Muscle layer of duodenum (tissue), 2 donors: ENCODE measurements around the gene L1CAM.

ENCODE experiments used
- H3K27ac ChIP-seq: one replicate; pipeline ENCODE4 v1.7.0; 2013; ENCODE audit warnings: mild to moderate bottlenecking, low read length
- H3K27me3 ChIP-seq: one replicate; pipeline ENCODE4 v1.7.0; 2013; ENCODE audit warnings: low read depth, mild to moderate bottlenecking, control low read depth, low read length
- H3K36me3 ChIP-seq, 2 donors: one replicate each; pipeline ENCODE4 v1.7.0; 2013; ENCODE audit warnings: low read length in 2 of 2, control low read depth in 1 of 2, mild to moderate bottlenecking in 1 of 2; ENCODE audit not compliant: insufficient read depth in 2 of 2, control insufficient read depth in 1 of 2
- H3K4me1 ChIP-seq, 2 donors: one replicate each; pipeline ENCODE4 v1.7.0; 2013; ENCODE audit warnings: low read length in 2 of 2, mild to moderate bottlenecking in 2 of 2, control low read depth in 1 of 2, moderate library complexity in 1 of 2; ENCODE audit not compliant: insufficient read depth in 2 of 2, control insufficient read depth in 1 of 2
- H3K4me3 ChIP-seq, 2 donors: one replicate each; pipeline ENCODE4 v1.7.0; 2013; ENCODE audit warnings: low read length in 2 of 2, low read depth in 1 of 2, mild to moderate bottlenecking in 1 of 2
- H3K9me3 ChIP-seq, 2 donors: one replicate each; pipeline ENCODE4 v1.7.0; 2013; ENCODE audit warnings: low read length in 2 of 2, control low read depth in 1 of 2, mild to moderate bottlenecking in 1 of 2; ENCODE audit not compliant: control insufficient read depth in 1 of 2
- donor health status: healthy.

Gene L1CAM

DNA sequence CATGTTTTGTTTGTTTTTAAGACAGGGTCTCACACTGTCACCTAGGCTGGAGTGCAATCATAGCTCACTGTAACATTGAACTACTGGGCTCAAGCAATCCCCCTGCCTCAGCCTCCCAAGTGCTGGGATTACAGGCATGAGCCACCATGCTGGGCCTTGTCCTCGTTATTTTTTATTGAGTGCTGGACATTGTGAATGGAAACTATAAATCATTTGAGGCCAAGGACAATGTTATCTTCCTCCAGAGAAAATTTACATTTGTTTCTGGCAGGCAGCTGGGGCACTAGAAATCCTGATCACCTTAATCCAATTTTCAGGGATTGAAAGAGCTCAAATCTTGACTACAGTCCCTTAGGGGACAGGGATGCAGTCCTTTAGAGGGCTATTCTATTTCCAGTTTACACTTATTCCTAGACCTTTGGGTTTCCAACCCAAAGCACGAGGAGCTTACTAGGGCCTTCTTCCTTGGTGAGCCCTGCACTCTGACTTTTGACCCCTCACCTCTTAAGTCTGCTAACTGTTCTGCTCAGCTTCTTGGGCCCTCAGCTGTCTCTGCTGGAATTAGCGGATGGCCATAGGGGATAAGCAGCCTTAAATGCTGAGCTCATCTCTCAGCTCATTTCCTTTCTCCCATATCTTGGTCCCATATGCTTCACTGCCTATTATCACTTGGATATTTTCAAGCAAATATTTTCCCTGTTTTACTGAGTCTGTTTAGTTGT, 32.6 kb downstream of the L1CAM start:
- Histone ChIP-seq H3K4me3 (no peak overlapping the region), H3K9me3 (no peaks in the 10 kb centered on the region), H3K27me3 (no peaks in the 10 kb centered on the region), H3K36me3 (no peaks in the 10 kb centered on the region), H3K4me1 (no peaks in the 10 kb centered on the region), H3K27ac (no peak overlapping the region)

DNA sequence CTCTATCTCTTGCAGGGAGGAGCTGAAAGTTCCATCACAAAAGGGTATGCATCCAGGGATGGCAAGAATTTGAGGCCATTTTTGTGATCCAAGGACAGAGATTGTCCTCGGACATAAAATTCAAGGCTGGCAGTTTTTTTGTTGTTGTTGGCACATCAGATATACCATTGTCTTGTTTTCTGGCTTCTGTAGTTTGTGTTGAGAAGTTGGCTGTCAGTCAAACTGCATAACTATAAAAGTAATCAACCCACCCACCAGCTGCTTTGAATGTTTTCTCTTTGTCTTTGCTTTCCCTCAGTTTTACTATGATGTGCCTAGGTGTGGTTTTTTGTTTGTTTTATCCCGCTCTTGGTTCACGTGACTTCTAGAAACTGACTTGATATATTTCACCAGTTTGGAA, 34.0 kb downstream of the L1CAM start:
- no peaks in the 10 kb centered on the region for H3K36me3 ChIP-seq
- H3K4me3 ChIP-seq, result no peak overlapping the region
- no peaks in the 10 kb centered on the region for H3K9me3 ChIP-seq
- H3K27me3 ChIP-seq, result no peaks in the 10 kb centered on the region
- no peaks in the 10 kb centered on the region for H3K4me1 ChIP-seq
- H3K27ac ChIP-seq, result no peak overlapping the region

DNA sequence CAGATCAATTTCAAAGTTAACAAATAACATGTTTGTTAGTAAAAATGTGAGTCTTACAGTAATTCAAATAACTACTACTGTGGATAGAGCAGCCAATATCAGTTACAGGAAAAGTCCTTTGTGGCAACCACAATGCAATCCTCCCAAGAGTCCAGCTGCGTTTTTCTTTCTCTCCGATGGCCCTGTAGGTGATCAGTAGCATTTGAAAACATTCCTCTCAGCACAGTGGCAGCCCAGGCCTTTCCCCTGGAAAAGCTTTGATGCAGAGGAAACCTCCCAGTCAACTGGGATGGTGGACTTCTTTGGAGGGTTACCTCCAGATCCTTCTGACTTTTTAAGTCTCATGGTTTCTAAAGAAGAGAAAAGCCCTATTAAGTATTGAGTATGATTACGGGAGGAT, 37.6 kb downstream of the L1CAM start:
- Histone ChIP-seq H3K4me3 (no peak overlapping the region), H3K27ac (no peak overlapping the region), H3K36me3 (no peaks in the 10 kb centered on the region), H3K9me3 (no peaks in the 10 kb centered on the region), H3K27me3 (no peaks in the 10 kb centered on the region), H3K4me1 (peaks cover 0 to 4% of the 10 kb centered on the region in 2 donors)

DNA sequence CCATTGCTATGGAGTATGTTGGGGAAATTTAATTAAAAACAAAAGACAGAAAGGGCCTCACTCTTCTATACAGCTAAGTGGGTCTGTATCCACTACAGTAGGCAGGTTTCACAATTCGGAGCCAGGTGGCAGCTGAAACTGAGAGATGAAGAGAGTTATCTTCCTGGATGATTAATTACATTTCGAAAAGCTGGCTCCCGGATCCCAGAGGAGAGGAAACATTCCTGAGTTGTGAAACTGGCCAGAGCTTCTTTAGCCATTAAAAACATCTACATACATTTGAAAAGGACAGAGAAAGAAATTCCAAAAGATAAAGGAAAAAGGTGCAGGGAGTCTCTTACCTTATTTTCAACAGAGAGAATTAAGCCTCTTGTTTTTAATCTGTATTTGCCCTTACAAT, 40.1 kb downstream of the L1CAM start:
- no peak overlapping the region for H3K27ac ChIP-seq
- no peaks in the 10 kb centered on the region for H3K9me3 ChIP-seq
- peaks cover 0 to 4% of the 10 kb centered on the region in 2 donors for H3K4me1 ChIP-seq
- no peaks in the 10 kb centered on the region for H3K27me3 ChIP-seq
- H3K36me3 ChIP-seq, result no peaks in the 10 kb centered on the region
- H3K4me3 ChIP-seq, result no peak overlapping the region

DNA sequence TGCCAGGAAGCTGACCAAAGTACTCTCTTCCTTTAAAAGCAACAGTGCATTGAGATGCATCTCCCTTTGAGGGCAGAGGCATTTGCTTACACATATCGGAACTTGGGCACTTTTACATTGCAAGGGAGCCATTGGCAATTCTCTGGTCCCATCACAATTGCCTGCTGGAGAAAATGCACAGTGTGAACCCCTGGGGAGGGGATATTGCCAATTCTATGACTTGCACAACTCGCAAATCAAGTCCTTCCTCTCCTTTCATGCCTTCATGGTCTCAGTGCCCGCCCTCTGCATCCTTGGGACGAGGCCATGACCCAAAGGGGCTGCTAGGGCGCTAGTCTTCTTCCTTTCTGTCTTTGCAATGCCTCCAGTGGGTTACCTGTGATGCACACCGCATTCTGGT, 40.8 kb downstream of the L1CAM start:
- no peaks in the 10 kb centered on the region for H3K27me3 ChIP-seq

DNA sequence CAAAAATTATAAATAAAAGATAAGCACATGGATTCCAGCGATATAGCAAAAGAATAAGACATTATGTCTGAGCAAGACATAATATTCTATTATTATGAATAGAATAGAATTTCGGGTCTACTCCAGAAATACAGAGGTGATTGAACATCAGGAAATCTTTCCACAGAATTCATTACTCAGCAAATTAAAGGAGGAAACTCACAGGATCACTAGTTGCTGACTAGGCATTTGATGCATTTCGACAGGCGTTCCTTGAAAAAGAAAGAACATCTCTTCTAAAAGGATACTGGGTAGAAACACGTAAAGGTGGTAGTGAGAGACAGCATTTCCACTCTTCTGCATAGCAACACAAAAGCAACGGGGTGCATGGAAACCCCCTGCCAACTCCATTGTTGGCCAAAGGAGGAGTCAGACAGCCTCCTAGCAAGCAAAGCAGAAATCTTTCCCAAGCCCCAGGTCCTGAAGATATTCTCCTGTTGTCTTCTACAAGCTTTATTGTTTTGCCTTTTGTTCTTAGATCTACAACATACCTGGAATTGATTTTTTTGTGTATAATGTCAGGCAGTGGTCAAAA, 41.4 kb downstream of the L1CAM start:
- Histone ChIP-seq H3K4me1 (peaks cover 0 to 4% of the 10 kb centered on the region in 2 donors), H3K36me3 (no peaks in the 10 kb centered on the region), H3K27ac (no peak overlapping the region), H3K9me3 (no peaks in the 10 kb centered on the region), H3K4me3 (no peak overlapping the region), H3K27me3 (no peaks in the 10 kb centered on the region)

More for the DNA sequence above, 40.8 kb downstream of the L1CAM start:
- Histone ChIP-seq H3K4me3 (no peak overlapping the region), H3K27ac (no peak overlapping the region), H3K9me3 (no peaks in the 10 kb centered on the region), H3K4me1 (peaks cover 0 to 4% of the 10 kb centered on the region in 2 donors), H3K36me3 (no peaks in the 10 kb centered on the region)

DNA sequence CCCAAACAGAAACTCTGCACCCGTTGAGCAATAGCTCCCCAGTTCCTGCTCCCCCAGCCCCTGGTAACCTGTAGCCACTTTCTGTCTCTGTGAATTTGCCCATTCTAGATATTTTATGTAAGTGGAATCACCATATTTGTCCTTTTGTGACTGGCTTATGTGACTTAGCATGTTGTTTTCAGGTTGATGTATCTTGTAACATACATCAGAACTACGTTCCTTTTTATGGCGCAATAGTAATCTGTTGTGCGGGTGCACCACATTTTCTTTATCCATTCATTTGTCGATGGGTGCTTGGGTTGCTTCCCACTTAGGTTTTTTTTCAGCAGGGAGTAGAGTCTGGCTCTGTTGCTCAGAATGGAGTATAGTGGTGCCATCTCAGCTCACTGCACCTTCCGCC, 49.1 kb downstream of the L1CAM start:
- H3K27me3 ChIP-seq, result no peaks in the 10 kb centered on the region
- H3K4me3 ChIP-seq, result no peak overlapping the region
- H3K27ac ChIP-seq, result no peak overlapping the region
- no peaks in the 10 kb centered on the region for H3K36me3 ChIP-seq
- H3K9me3 ChIP-seq, result no peaks in the 10 kb centered on the region
- H3K4me1 ChIP-seq, result no peaks in the 10 kb centered on the region

DNA sequence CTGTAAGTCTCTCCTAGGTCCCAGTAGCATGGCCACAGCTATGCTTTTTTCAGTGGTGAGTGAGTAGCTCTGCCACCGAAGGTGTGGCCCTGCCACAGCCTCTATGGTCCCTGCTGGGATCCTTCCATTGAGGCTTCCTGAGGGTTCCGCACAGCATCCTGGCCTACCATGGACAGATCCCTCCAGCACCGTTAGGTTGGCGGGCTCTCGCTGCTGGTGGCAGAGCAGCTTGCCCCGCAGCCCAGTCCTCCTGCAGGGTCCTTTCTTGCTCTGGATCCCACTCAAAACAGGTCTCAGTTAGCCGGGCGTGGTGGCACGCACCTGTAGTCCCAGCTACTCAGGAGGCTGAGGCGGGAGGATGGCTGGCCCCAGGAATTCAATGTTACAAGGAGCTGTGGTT, 53.2 kb downstream of the L1CAM start:
- Histone ChIP-seq H3K27ac (no peak overlapping the region), H3K27me3 (no peaks in the 10 kb centered on the region), H3K4me1 (peaks cover 0 to 17% of the 10 kb centered on the region in 2 donors), H3K4me3 (no peak overlapping the region), H3K9me3 (no peaks in the 10 kb centered on the region), H3K36me3 (no peaks in the 10 kb centered on the region)

DNA sequence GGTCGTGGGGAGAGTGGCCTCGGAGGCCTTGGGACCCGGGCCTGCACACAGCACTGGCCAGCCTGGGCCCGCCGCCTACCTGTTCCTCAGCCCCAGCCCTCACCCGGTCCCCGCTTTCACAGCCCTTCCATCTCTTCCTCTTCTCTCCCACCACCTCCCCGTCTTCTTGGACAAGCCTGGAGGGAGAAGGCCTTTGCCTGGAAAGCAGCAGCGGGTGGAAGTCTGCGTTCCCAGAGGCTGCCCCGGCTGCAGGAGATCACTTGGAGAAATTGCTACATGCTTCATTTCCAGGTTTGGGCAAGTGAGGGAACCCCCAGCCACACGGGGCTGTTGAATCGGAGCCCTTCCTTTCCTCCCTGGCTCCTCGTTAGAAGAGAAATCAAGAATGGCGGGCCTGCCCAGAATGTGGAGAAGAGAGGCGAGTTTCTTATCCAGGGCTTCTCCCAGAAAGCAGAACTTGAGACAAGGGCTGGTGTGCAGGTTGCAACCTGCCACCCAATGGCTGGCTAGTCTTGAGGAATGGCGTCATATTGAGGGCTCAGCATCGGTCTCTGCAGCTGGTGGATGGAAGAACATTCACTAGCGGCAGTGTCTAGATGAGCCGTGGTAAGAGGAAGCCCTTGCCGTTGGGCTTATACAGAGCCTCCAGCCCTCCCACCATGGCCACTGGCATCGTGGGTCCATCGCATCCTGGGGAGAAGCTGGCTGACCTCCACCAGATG, 54.4 kb downstream of the L1CAM start:
- no peaks in the 10 kb centered on the region for H3K36me3 ChIP-seq
- peaks cover 0 to 20% of the 10 kb centered on the region in 2 donors for H3K4me1 ChIP-seq
- no peak overlapping the region for H3K4me3 ChIP-seq
- H3K27me3 ChIP-seq, result peaks cover 4% of the 10 kb centered on the region
- H3K9me3 ChIP-seq, result no peaks in the 10 kb centered on the region
- H3K27ac ChIP-seq, result no peak overlapping the region

DNA sequence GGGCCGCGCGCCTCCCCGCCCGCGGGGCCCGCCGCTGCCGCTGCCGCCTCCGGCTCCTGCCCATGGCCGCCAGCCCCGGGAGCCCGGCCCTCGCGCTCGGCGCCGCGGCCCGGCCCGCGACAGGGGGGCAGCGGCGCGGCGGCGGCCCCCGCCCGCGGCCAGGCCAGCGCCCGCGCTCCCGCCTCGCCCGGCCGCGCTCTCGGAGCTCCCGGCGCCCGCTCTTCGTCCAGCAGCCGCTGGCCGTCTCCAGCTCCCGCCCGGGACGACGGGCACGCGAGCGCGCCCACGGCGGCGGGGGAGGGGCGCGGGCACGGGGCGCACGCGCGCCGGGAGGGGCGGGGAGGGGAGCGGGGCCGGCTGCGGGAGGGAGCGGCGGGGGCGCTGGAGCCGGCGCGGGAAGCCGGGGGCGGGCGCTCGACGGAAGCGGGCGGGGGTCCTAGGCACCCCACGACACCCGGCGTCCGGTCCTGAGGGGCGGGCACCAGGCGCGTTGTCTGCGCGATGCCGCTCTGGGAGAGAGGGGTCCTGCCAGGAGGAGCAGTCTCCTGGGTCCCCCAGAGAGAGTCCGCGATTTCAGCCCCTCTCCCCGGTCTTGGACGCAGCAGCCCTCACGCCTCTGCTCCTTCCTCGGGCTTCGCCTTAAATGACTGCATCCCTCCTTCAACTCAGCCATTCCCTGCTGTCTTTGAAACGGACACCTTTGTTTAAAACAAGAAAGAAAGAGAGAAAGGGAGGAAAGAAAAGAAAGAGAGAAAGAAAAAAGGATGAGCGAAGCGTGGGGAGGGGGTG, 55.1 kb downstream of the L1CAM start:
- H3K36me3 ChIP-seq, result no peaks in the 10 kb centered on the region
- H3K4me3 ChIP-seq, result no peak overlapping the region
- no peak overlapping the region for H3K27ac ChIP-seq
- peaks cover 0 to 20% of the 10 kb centered on the region in 2 donors for H3K4me1 ChIP-seq
- no peaks in the 10 kb centered on the region for H3K9me3 ChIP-seq
- peaks cover 4% of the 10 kb centered on the region for H3K27me3 ChIP-seq
